Suprapubic skin (tissue), 4 donors: Measurements from ENCODE around the gene FGD3.

Experiments
- EP300 ChIP-seq: sonication (generic); formaldehyde crosslinking; IDR thresholded peaks from one replicate; pipeline ENCODE4 v1.6.1; 2017; ENCODE audit warnings: antibody characterized with exemption
- POLR2AphosphoS5 ChIP-seq, 3 donors: sonication (generic); formaldehyde crosslinking; IDR thresholded peaks; one replicate each; pipeline ENCODE4 v1.6.1; 2017; ENCODE audit warnings: antibody characterized with exemption in 3 of 3

- no peak for TF ChIP-seq EP300
- no peak for TF ChIP-seq POLR2AphosphoS5 (IDR thresholded peaks at IDR 0.05)
Observed at GRCh38 chr9:93059011-93059714, 111.8 kb downstream of the FGD3 start.
